ENCODE data around the gene FCSK. TPM values are rescaled to one million over a fixed set of nuclear protein-coding genes. Genes with fewer than 3 reads are reported as not detected.

The FCSK gene
- total and polyA plus RNA-seq, 2 of the 13 experiments (the other 11 are each of a cell fraction or from before 2014, with no cell fraction given): 9.1 to 19.2 TPM

GRCh38 chr16:70437582-70438557 lies 16.5 kb upstream of the FCSK start (continued):
- TF ChIP-seq ZNF362 (CRISPR knock-in tag; IDR thresholded peaks at IDR 0.05; ENCODE audit: borderline replicate concordance) (no peak), ZXDC (CRISPR knock-in tag; IDR thresholded peaks at IDR 0.05) (no peak), ZBTB46 (CRISPR knock-in tag; IDR thresholded peaks at IDR 0.05; ENCODE audit: borderline replicate concordance) (no peak), GZF1 (CRISPR knock-in tag; IDR thresholded peaks at IDR 0.05) (no peak), SKIL (CRISPR knock-in tag; IDR thresholded peaks at IDR 0.05; ENCODE audit: borderline replicate concordance) (no peak), NFE2 (CRISPR knock-in tag; IDR thresholded peaks at IDR 0.05) (no peak), SOX5 (CRISPR knock-in tag; IDR thresholded peaks at IDR 0.05; ENCODE audit: borderline replicate concordance) (no peak), ZMYM2 (CRISPR knock-in tag; IDR thresholded peaks at IDR 0.05) (0 out of 2 replicates have a peak, but pooled peaks have one; percentile 16), EP300 (IDR thresholded peaks at IDR 0.05; ENCODE audit: low read depth in 2 of 2, low read length in 2 of 2) (no peak), EP300 (CRISPR knock-in tag; IDR thresholded peaks at IDR 0.05; ENCODE audit: borderline replicate concordance) (no peak), CBX5 (CRISPR knock-in tag; IDR thresholded peaks at IDR 0.05; ENCODE audit: borderline replicate concordance) (no peak), ZNF451 (CRISPR knock-in tag; IDR thresholded peaks at IDR 0.05) (no peak), NFKBIZ (CRISPR knock-in tag; IDR thresholded peaks at IDR 0.05) (no peak), ZNF879 (CRISPR knock-in tag; IDR thresholded peaks at IDR 0.05) (no peak)
- TF ChIP-seq, protein P1, sequence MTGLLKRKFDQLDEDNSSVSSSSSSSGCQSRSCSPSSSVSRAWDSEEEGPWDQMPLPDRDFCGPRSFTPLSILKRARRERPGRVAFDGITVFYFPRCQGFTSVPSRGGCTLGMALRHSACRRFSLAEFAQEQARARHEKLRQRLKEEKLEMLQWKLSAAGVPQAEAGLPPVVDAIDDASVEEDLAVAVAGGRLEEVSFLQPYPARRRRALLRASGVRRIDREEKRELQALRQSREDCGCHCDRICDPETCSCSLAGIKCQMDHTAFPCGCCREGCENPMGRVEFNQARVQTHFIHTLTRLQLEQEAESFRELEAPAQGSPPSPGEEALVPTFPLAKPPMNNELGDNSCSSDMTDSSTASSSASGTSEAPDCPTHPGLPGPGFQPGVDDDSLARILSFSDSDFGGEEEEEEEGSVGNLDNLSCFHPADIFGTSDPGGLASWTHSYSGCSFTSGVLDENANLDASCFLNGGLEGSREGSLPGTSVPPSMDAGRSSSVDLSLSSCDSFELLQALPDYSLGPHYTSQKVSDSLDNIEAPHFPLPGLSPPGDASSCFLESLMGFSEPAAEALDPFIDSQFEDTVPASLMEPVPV (CRISPR knock-in tag; IDR thresholded peaks at IDR 0.05): peak; percentile 44; the same call in 1 of the 2 replicates

Data from HepG2 (cell line).